Stimulated activated CD8-positive, alpha-beta memory T cell treated with anti-CD3 and anti-CD28 coated beads, Interleukin-12 subunit alpha, Interleukin-12 subunit beta, amount 100 ng/mL, for 24 hours (primary cell): ENCODE measurements around the gene IDS.

Experiments used
- DNase-seq: peaks from one replicate; pipeline ENCODE4 v3.0.0-alpha.2; 2020; ENCODE audit errors: extremely low read depth

IDS gene

DNA sequence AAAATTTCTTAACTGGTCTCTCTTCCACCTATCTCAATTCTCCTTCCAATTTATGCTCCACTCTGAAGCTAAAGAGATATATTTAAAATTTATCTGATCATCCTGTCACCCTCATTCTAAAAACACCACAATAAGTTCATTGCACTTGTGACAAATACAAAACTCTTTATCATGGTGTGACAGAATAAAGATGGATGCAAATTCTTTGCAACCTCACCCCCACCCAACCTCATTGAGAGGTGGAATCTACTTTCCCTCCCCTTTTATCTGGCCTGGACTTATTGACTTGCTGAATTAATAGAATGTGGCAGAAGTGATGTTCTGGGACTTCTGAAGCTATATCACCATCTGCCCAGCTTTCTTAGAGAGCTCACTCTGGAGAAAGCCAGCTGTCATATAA, 46.5 kb downstream of the IDS start:
- no peak for DNase-seq

- DNase-seq = no peak
These were observed 48.4 kb downstream of the IDS start for GRCh38 chrX:149456476-149457245.

GRCh38 chrX:149455934-149456333, 49.2 kb downstream of the IDS start:
- no peak for DNase-seq

DNA sequence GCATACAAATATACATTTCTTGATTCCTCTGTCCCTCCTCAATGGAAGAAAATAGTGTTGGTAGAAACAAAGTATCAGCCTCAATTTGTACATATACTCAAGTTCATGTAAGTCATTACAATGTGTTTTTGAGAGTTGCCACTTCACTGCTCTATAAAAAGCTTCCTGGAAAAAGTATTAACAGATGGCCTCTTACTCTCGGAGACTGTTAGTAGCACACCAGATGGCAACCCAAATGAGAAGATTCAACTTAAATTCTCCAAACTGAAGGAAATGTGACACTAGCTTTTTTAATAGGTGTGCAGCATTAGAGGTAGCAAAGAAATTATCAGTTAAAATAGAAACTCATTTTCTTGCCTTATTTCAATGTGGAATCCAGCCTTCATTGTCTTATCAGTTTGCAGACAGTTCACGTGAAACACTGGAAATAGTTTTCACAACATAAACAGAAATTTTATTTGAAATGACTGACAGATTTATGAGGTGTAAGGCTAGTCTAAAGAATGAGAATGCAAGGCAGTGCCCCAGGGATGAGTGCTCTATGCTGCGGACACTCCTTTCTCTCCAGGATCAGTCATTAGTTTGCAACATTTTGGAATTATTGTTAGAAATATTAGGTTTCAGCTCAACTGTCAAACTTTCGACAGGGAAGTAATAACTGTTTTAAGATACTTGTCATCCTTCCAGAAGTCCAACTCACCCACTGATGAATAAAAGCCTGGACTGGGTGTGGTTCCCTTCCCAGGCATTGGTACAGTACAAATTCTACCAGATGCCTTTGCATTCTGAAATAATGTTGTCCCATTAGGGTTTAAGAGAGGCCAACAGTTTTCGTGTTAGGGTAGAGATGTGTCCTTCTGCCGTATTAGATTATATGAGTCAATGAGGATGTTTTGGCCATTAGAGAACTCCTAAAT, 50.9 kb downstream of the IDS start:
- DNase-seq = no peak

GRCh38 chrX:149453030-149453429, 52.1 kb downstream of the IDS start:
- DNase-seq = no peak

DNA sequence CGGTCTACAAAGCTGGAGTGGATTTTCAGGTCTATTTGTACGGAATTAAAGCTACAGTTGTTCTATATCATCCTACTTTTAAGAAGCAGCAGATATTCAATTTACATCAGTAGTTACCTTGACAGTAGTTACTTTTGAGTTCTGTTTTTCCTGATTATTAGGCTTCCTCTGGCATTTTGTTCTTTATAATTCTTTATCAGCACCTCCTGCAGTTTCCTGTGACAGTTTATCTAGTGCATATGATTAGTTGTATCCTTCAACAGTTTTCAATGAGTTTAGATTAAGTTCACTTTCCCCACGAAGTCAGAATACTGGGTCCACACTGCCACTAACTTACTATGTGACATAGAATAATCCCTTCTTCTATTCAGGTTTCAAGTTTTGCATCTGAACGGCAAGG, 71.7 kb downstream of the IDS start:
- DNase-seq = no peak

DNA sequence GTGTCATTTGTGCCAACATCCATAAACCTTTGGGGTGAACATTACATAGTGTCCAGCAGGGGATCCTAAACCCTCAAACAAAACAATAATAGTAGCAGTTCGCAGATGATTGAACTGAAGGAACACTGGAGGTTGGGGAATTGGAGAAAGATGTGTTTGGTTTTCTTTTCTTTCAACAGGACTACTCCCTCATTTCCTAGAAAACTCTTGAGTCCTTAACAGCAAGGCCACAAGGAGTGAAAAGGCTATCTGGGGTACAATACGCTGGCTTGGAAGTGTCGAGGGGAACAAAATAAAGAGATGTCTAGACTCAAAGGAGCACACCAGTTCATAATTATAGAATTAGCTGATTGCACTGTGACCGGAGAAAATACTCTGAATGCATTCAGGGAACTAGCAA, 72.1 kb downstream of the IDS start:
- DNase-seq = no peak
